Astrocyte of the cerebellum (primary cell): Measurements from ENCODE around the gene PTK7.
A peak's percentile ranks its signal among the peaks of the same experiment; 100 is the strongest.

ENCODE experiments used
- DNase-seq: peaks from one replicate; pipeline ENCODE4 v3.0.0-alpha.2; 2011; ENCODE audit warnings: low read depth
- H3K4me3 ChIP-seq: 2 replicates; pipeline ENCODE4 v1.5.1; 2011; ENCODE audit warnings: mild to moderate bottlenecking, low read depth, low read length, moderate library complexity
- CTCF ChIP-seq: IDR thresholded peaks from 2 replicates; pipeline ENCODE4 v1.5.1; 2012; ENCODE audit warnings: low read length, low read depth, moderate library complexity, mild to moderate bottlenecking; ENCODE audit errors: missing control alignments
- in situ Hi-C: cut with HindIII; loops from 2 replicates; pipeline ENCODE4 v1.10.0; 2017; ENCODE audit warnings: low sequenced_read_pairs

PTK7 gene

GRCh38 chr6:43141644-43142043 lies 65.5 kb downstream of the PTK7 start:
- no peak for DNase-seq
- H3K4me3 ChIP-seq = no peak overlapping the region
- no peak for TF ChIP-seq CTCF
- in situ Hi-C loops = no loop called here

- no peak for TF ChIP-seq CTCF
- no peak for DNase-seq
- in situ Hi-C loops = no loop called here
- no peak overlapping the region for H3K4me3 ChIP-seq
Observed at GRCh38 chr6:43142101-43142500, 66.0 kb downstream of the PTK7 start.

GRCh38 chr6:43143235-43144128 lies 67.4 kb downstream of the PTK7 start:
- no peak overlapping the region for H3K4me3 ChIP-seq

GRCh38 chr6:43144879-43145278 lies 68.8 kb downstream of the PTK7 start:
- in situ Hi-C loops = loop anchor here (5.0 kb wide), 1 partner anchor 113 kb away; no protein-coding TSS in a partner anchor
- no peak for DNase-seq
- no peak for TF ChIP-seq CTCF
- H3K4me3 ChIP-seq = no peak overlapping the region

More at GRCh38 chr6:43143235-43144128, 67.4 kb downstream of the PTK7 start:
- in situ Hi-C loops = no loop called here
- peak; percentile 85 for DNase-seq
- peak; percentile 95 for TF ChIP-seq CTCF

GRCh38 chr6:43146261-43146660 lies 70.1 kb downstream of the PTK7 start:
- no peak for TF ChIP-seq CTCF
- in situ Hi-C loops = loop anchor here (5.0 kb wide), 1 partner anchor 114 kb away; no protein-coding TSS in a partner anchor
- H3K4me3 ChIP-seq = no peak overlapping the region
- DNase-seq = no peak

GRCh38 chr6:43146709-43147688 lies 70.9 kb downstream of the PTK7 start:
- no peak for DNase-seq
- in situ Hi-C loops = loop anchor here (5.0 kb wide), 1 partner anchor 115 kb away; no protein-coding TSS in a partner anchor
- H3K4me3 ChIP-seq = no peak overlapping the region
- no peak for TF ChIP-seq CTCF
